Transverse colon (tissue), 4 donors: ENCODE measurements around the gene PAGR1. TPM values are rescaled to one million over a fixed set of nuclear protein-coding genes. Genes with fewer than 3 reads are reported as not detected.
"Not testable (repeated sequence)": the region's sequence is repeated elsewhere in the genome, so short reads cannot be mapped to it uniquely, and the experiment has no call there.

Source experiments
- DNase-seq: peaks from one replicate; pipeline ENCODE4 v3.0.0-alpha.2; 2019
- H3K27ac ChIP-seq, 4 donors: fragments of 200-600 bp; sonication (generic); 2 replicates each; pipeline ENCODE4 v1.5.1; 2016 to 2018; ENCODE audit warnings: inconsistent platforms in 4 of 4
- H3K27me3 ChIP-seq: fragments of 200-600 bp; sonication (generic); 2 replicates; pipeline ENCODE4 v1.5.1; 2017; ENCODE audit warnings: inconsistent platforms
- H3K36me3 ChIP-seq, 4 donors: fragments of 200-600 bp; sonication (generic); 2 replicates each; pipeline ENCODE4 v1.5.1; 2017 to 2019; ENCODE audit warnings: inconsistent platforms in 4 of 4
- H3K4me1 ChIP-seq, 4 donors: fragments of 200-600 bp; sonication (generic); 2 replicates each; pipeline ENCODE4 v1.5.1; 2017 to 2020; ENCODE audit warnings: inconsistent platforms in 4 of 4
- H3K4me3 ChIP-seq, 4 donors: fragments of 200-600 bp; sonication (generic); 1 replicate in 1 of 4; 2 replicates in 3 of 4; pipeline versions ENCODE4 v1.5.1 to v1.6.1; 2017 to 2019; ENCODE audit warnings: inconsistent platforms in 4 of 4
- H3K9me3 ChIP-seq, 2 donors: fragments of 200-600 bp; sonication (generic); 2 replicates each; pipeline ENCODE4 v1.5.1; 2017 to 2019; ENCODE audit warnings: inconsistent platforms in 2 of 2
- CTCF ChIP-seq, 5 experiments: fragments of 200-600 bp in 3 of 5; fragments of 450-650 bp in 2 of 5; sonication (generic) in 3 of 5; IDR thresholded peaks; 1 replicate in 2 of 5; 2 replicates in 3 of 5; pipeline ENCODE4 v1.5.1; 2016 to 2017; ENCODE audit warnings: antibody characterized with exemption in 5 of 5, inconsistent platforms in 3 of 5, mild to moderate bottlenecking in 2 of 5, moderate library complexity in 1 of 5
- EP300 ChIP-seq: sonication (generic); formaldehyde crosslinking; IDR thresholded peaks from one replicate; pipeline ENCODE4 v1.6.1; 2017; ENCODE audit warnings: antibody characterized with exemption, low read depth
- POLR2A ChIP-seq: fragments of 450-650 bp; IDR thresholded peaks from one replicate; pipeline ENCODE4 v1.6.1; 2016; ENCODE audit warnings: antibody characterized with exemption, mild to moderate bottlenecking, moderate library complexity
- POLR2AphosphoS5 ChIP-seq, 3 donors: sonication (generic); formaldehyde crosslinking; IDR thresholded peaks; one replicate each; pipeline ENCODE4 v1.6.1; 2016; ENCODE audit warnings: antibody characterized with exemption in 3 of 3
- WGBS, 2 donors: methylation state at CpG; one replicate each; pipeline ENCODE4 v1.1.5; 2018; ENCODE audit warnings: low coverage in 1 of 2; 5-methylcytosine and 5-hydroxymethylcytosine counted together
- in situ Hi-C, 4 donors: fragments of 200-750 bp; cut with MboI; loops; one replicate each; pipeline versions ENCODE4 v1.15.0 to v1.15.1; 2017; ENCODE audit warnings: low sequenced_read_pairs in 3 of 4, low pct_ligation_motif_present in 1 of 4, low pct_unique_long_range_greater_than_20kb in 1 of 4
- intact Hi-C: fragments of 100-400 bp; cut with DNase I; formaldehyde crosslinking; loops from one replicate; pipeline ENCODE4 v1.15.1; 2023; ENCODE audit warnings: low total_unique reads
- total RNA-seq, 4 donors: library from RNA; depleted of rRNA; stranded (reverse); fragments of >200 nt; gene quantifications; one replicate each; pipeline ENCODE4 v1.1.0, GENCODE V29; 2016

The PAGR1 gene
- total RNA-seq, 4 donors from 2014 or later, result 28.8 to 47.5 (median 32.3) TPM

- Histone ChIP-seq H3K4me1 (peaks cover 20 to 38% (median 34%) of the 10 kb centered on the region in 4 donors), H3K27me3 (no peaks in the 10 kb centered on the region), H3K9me3 (no peaks in the 10 kb centered on the region), H3K4me3 (no peak overlapping the region), H3K36me3 (peaks cover 0 to 54% (median 27%) of the 10 kb centered on the region in 4 donors), H3K27ac (no peak overlapping the region)
- intact Hi-C loops (no loop called here), in situ Hi-C loops (no loop called here)
- no peak for DNase-seq
- no peak for TF ChIP-seq POLR2A
- no peak for TF ChIP-seq EP300
- no peak for TF ChIP-seq POLR2AphosphoS5 (IDR thresholded peaks at IDR 0.05)
- no peak for TF ChIP-seq CTCF (IDR thresholded peaks at IDR 0.05)
- 74% methylated on average over 2 of the region's 2 CpGs; no CpG with 5 or more reads in 1 of the 2 donors for WGBS, 2 donors
Observed at GRCh38 chr16:29831490-29831889, 15.5 kb downstream of the PAGR1 start.

GRCh38 chr16:29833219-29833618 lies 17.3 kb downstream of the PAGR1 start:
- in situ Hi-C loops, intact Hi-C loops, H3K4me3 ChIP-seq, H3K27me3 ChIP-seq, H3K27ac ChIP-seq, DNase-seq, H3K9me3 ChIP-seq: not testable (repeated sequence)
- Histone ChIP-seq H3K36me3 (peaks cover 0 to 71% (median 35%) of the 10 kb centered on the region in 4 donors), H3K4me1 (peaks cover 8 to 21% (median 19%) of the 10 kb centered on the region in 4 donors)
- whole genome bisulfite sequencing, 2 donors, result 99 to 100% methylated on average over 3 to 4 of the region's 4 CpGs

- Histone ChIP-seq H3K27ac (no peak overlapping the region), H3K36me3 (peaks cover 0 to 79% (median 39%) of the 10 kb centered on the region in 4 donors), H3K4me1 (peaks cover 0 to 13% (median 10%) of the 10 kb centered on the region in 4 donors), H3K27me3 (no peaks in the 10 kb centered on the region), H3K4me3 (no peak overlapping the region), H3K9me3 (no peaks in the 10 kb centered on the region)
- in situ Hi-C loops (no loop called here), intact Hi-C loops (no loop called here)
- no peak for DNase-seq
- TF ChIP-seq EP300, result no peak
- no peak for TF ChIP-seq CTCF (IDR thresholded peaks at IDR 0.05)
- no peak for TF ChIP-seq POLR2A
- TF ChIP-seq POLR2AphosphoS5 (IDR thresholded peaks at IDR 0.05), result no peak
- 94% methylated on average over 5 of the region's 5 CpGs; no CpG with 5 or more reads in 1 of the 2 donors for WGBS, 2 donors
Observed at GRCh38 chr16:29834079-29834478, 18.1 kb downstream of the PAGR1 start.

- Histone ChIP-seq H3K27me3 (no peaks in the 10 kb centered on the region), H3K4me3 (no peak overlapping the region), H3K27ac (no peak overlapping the region), H3K4me1 (no peaks in the 10 kb centered on the region), H3K36me3 (peaks cover 0 to 88% (median 42%) of the 10 kb centered on the region in 4 donors), H3K9me3 (no peaks in the 10 kb centered on the region)
- in situ Hi-C loops (no loop called here), intact Hi-C loops (no loop called here)
- TF ChIP-seq POLR2AphosphoS5 (IDR thresholded peaks at IDR 0.05) (no peak), EP300 (no peak), CTCF (IDR thresholded peaks at IDR 0.05) (no peak), POLR2A (no peak)
- DNase-seq, result no peak
- WGBS, 2 donors, result 89 to 100% methylated on average over 1 to 7 of the region's 7 CpGs
Observed at GRCh38 chr16:29835926-29836325, 20.0 kb downstream of the PAGR1 start.

- H3K27me3 ChIP-seq, result no peaks in the 10 kb centered on the region
- H3K4me1 ChIP-seq, result no peaks in the 10 kb centered on the region
- H3K27ac ChIP-seq, result no peak overlapping the region
- DNase-seq, result no peak
- 91% methylated on average over 15 of the region's 15 CpGs; no CpG with 5 or more reads in 1 of the 2 donors for WGBS, 2 donors
- H3K4me3 ChIP-seq, result no peak overlapping the region
- H3K36me3 ChIP-seq, result peaks cover 0 to 88% (median 42%) of the 10 kb centered on the region in 4 donors
- intact Hi-C loops, result no loop called here
- no peaks in the 10 kb centered on the region for H3K9me3 ChIP-seq
- in situ Hi-C loops, result no loop called here
- TF ChIP-seq EP300, result no peak
- TF ChIP-seq POLR2AphosphoS5 (IDR thresholded peaks at IDR 0.05), result no peak
- TF ChIP-seq CTCF (IDR thresholded peaks at IDR 0.05), result no peak
- TF ChIP-seq POLR2A, result no peak
Observed at GRCh38 chr16:29836623-29837022, 20.7 kb downstream of the PAGR1 start.
